Breast epithelium (tissue), 3 donors: Measurements from ENCODE around the gene DCAF15.

Experiments
- CTCF ChIP-seq, 3 donors: fragments of 450-650 bp; IDR thresholded peaks; one replicate each; pipeline ENCODE4 v1.5.1; 2016 to 2017; ENCODE audit warnings: antibody characterized with exemption in 3 of 3, mild to moderate bottlenecking in 3 of 3, moderate library complexity in 3 of 3
- POLR2A ChIP-seq: fragments of 450-650 bp; IDR thresholded peaks from one replicate; pipeline ENCODE4 v1.6.1; 2016; ENCODE audit warnings: antibody characterized with exemption, mild to moderate bottlenecking, moderate library complexity
- POLR2AphosphoS5 ChIP-seq, 3 donors: sonication (generic); formaldehyde crosslinking; IDR thresholded peaks; one replicate each; pipeline ENCODE4 v1.6.1; 2017; ENCODE audit warnings: antibody characterized with exemption in 3 of 3

- TF ChIP-seq POLR2AphosphoS5 (IDR thresholded peaks at IDR 0.05) (no peak), CTCF (IDR thresholded peaks at IDR 0.05) (no peak), POLR2A (no peak)
These were observed 23.6 kb downstream of the DCAF15 start for GRCh38 chr19:13975870-13976269.
